GM12873 (cell line): Measurements from ENCODE around the gene TEX26.

Experiments
- CTCF ChIP-seq: IDR thresholded peaks from 2 replicates; pipeline ENCODE4 v1.5.1; 2012; ENCODE audit warnings: low read depth, mild to moderate bottlenecking, moderate library complexity, low read length, control low read depth; ENCODE audit not compliant: insufficient read depth; ENCODE audit errors: missing control alignments

Gene TEX26

GRCh38 chr13:31008400-31009115 lies 76.1 kb downstream of the TEX26 start:
- TF ChIP-seq CTCF = no peak

- no peak for TF ChIP-seq CTCF
These were observed 76.7 kb downstream of the TEX26 start for GRCh38 chr13:31009166-31009565.

GRCh38 chr13:31010296-31010695 lies 77.8 kb downstream of the TEX26 start:
- no peak for TF ChIP-seq CTCF

- no peak for TF ChIP-seq CTCF
These were observed 78.9 kb downstream of the TEX26 start for GRCh38 chr13:31011193-31011860.

GRCh38 chr13:31011901-31012654 lies 79.6 kb downstream of the TEX26 start:
- no peak for TF ChIP-seq CTCF

- TF ChIP-seq CTCF = peak; percentile 6
These were observed 80.2 kb downstream of the TEX26 start for GRCh38 chr13:31012655-31013024.

GRCh38 chr13:31014456-31014855 lies 82.0 kb downstream of the TEX26 start:
- TF ChIP-seq CTCF = no peak
